Small intestine (tissue), 7 donors: ENCODE measurements around the gene PTPRCAP. TPM values are rescaled to one million over a fixed set of nuclear protein-coding genes. Genes with fewer than 3 reads are reported as not detected.

Source experiments
- DNase-seq, 2 donors: peaks; one replicate each; pipeline versions ENCODE4 v3.0.0 to v3.0.0-alpha.2; 2013
- FAIRE-seq: peaks from 2 replicates; lab custom pipeline; 2012; peaks lifted over from hg19 to GRCh38; lab: Jason Lieb, UNC
- H3K27ac ChIP-seq, 3 donors: one replicate each; pipeline ENCODE4 v1.5.1; 2013; ENCODE audit warnings: low read length in 2 of 3, mild to moderate bottlenecking in 2 of 3, control low read depth in 1 of 3, inconsistent platforms in 1 of 3, low read depth in 1 of 3, moderate library complexity in 1 of 3
- H3K27me3 ChIP-seq, 3 donors: one replicate each; pipeline ENCODE4 v1.6.1; 2013; ENCODE audit warnings: low read length in 3 of 3, inconsistent platforms in 1 of 3; ENCODE audit not compliant: control insufficient read depth in 3 of 3, insufficient read depth in 3 of 3
- H3K36me3 ChIP-seq, 3 donors: one replicate each; pipeline ENCODE4 v1.6.1; 2013; ENCODE audit warnings: low read length in 3 of 3, inconsistent platforms in 1 of 3, low read depth in 1 of 3, mild to moderate bottlenecking in 1 of 3, moderate library complexity in 1 of 3; ENCODE audit not compliant: control insufficient read depth in 3 of 3, insufficient read depth in 2 of 3
- H3K4me1 ChIP-seq, 3 donors: one replicate each; pipeline ENCODE4 v1.6.1; 2013; ENCODE audit warnings: low read length in 2 of 3, inconsistent platforms in 1 of 3, low read depth in 1 of 3, mild to moderate bottlenecking in 1 of 3, moderate library complexity in 1 of 3; ENCODE audit not compliant: control insufficient read depth in 3 of 3, insufficient read depth in 2 of 3
- H3K4me3 ChIP-seq, 3 donors: one replicate each; pipeline ENCODE4 v1.5.1; 2013; ENCODE audit warnings: low read length in 3 of 3, control low read depth in 1 of 3, inconsistent platforms in 1 of 3, low read depth in 1 of 3, mild to moderate bottlenecking in 1 of 3, moderate library complexity in 1 of 3
- H3K9me3 ChIP-seq, 2 donors: one replicate each; pipeline ENCODE4 v1.6.1; 2013; ENCODE audit warnings: low read depth in 1 of 2, low read length in 1 of 2; ENCODE audit not compliant: control insufficient read depth in 2 of 2, insufficient read depth in 1 of 2
- WGBS, 3 donors: extraction: QIAGEN DNeasy Blood & Tissue Kit; methylation state at CpG; one replicate each; pipeline ENCODE4 v1.1.7; 2013; 5-methylcytosine and 5-hydroxymethylcytosine counted together
- polyA plus RNA-seq, 4 donors: library from polyadenylated mRNA; stranded (reverse) in 3 of 4; unstranded in 1 of 4; fragments of 200-250 nt in 3 of 4; fragments of 120-200 nt in 1 of 4; gene quantifications; one replicate each; pipeline versions ENCODE4 v1.2.1 to v1.2.3, GENCODE V29; 2013
- donor health status: healthy with polysubstance abuse.
- donor health status: control.
- donor health status: control.
- donor health status: Bipolar disorder and iron deficiency.
- donor health status: healthy.

PTPRCAP gene
- polyA plus RNA-seq, 4 donors, result 7.5 to 34.6 (median 15.9) TPM

DNA sequence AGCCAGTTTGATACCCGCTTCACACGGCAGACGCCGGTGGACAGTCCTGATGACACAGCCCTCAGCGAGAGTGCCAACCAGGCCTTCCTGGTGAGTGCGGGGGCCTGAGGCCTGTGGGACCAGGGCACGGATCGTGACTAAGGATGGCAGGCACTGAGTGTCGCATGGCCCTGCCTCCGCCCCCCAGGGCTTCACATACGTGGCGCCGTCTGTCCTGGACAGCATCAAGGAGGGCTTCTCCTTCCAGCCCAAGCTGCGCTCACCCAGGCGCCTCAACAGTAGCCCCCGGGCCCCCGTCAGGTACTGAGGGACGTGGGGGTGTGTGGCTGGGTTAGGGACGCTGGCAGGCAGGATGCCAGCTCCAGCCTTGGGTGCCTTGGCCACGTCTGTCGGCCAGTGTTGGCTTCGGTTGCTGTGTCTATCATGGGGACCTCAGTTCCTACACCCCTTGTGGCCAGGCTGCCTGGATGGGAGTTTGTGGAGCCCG, 3.0 kb downstream of the PTPRCAP start:
- Histone ChIP-seq H3K9me3 (no peaks in the 10 kb centered on the region), H3K4me3 (no peak overlapping the region), H3K27ac (peak overlapping the region in 2 of 3 donors; percentile 6 to 8), H3K4me1 (peaks cover under 1 to 5% (median under 1%) of the 10 kb centered on the region in 3 donors), H3K36me3 (peaks cover 11 to 97% (median 13%) of the 10 kb centered on the region in 3 donors), H3K27me3 (no peaks in the 10 kb centered on the region)
- WGBS, 3 donors, result 64 to 80% (median 78%) methylated on average over 23 of the region's 23 CpGs
- FAIRE-seq, result no peak
- DNase-seq, result no peak

DNA sequence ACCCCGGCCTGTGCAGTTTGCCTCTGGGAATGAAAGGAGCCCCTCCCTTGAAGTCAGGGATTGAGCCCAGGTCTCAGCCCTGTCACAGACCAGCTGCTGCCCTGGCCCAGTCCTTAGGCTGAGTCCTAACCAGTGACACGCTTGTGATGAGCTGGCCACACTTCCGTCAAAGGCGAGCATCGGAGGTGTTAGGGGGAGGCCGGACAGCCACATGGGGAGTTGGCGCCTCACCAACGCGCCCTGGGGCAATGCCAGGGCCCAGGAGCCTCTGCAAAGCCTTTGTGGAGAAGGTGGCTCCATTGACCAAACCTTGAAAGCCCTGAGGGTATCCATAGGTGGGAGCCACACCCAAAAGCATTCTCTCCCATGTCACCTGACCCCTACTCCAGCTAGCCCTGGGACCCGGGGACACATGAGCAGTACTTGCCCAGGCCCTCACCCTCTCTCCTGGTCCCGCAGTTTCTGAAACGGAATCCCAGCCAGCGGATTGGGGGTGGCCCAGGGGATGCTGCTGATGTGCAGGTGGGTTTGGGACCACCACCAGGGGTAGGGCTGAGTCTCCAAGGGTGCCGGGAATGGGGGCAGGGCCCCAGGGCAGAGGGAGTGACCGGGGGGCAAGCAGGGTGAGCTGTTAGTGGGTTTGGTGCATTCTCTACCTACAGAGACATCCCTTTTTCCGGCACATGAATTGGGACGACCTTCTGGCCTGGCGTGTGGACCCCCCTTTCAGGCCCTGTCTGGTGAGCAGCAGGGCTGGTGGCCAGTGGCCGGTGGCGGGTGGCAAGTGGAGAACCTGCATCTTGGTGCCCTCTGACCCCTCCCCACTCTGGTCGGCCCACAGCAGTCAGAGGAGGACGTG, 3.7 kb downstream of the PTPRCAP start:
- Histone ChIP-seq H3K36me3 (peaks cover 11 to 95% (median 13%) of the 10 kb centered on the region in 3 donors), H3K27me3 (no peaks in the 10 kb centered on the region), H3K9me3 (no peaks in the 10 kb centered on the region), H3K4me3 (no peak overlapping the region), H3K27ac (no peak overlapping the region), H3K4me1 (peaks cover 4 to 11% (median 4%) of the 10 kb centered on the region in 3 donors)
- 79 to 86% (median 82%) methylated on average over 20 to 22 of the region's 22 CpGs for WGBS, 3 donors
- no peak for FAIRE-seq
- DNase-seq, result no peak

DNA sequence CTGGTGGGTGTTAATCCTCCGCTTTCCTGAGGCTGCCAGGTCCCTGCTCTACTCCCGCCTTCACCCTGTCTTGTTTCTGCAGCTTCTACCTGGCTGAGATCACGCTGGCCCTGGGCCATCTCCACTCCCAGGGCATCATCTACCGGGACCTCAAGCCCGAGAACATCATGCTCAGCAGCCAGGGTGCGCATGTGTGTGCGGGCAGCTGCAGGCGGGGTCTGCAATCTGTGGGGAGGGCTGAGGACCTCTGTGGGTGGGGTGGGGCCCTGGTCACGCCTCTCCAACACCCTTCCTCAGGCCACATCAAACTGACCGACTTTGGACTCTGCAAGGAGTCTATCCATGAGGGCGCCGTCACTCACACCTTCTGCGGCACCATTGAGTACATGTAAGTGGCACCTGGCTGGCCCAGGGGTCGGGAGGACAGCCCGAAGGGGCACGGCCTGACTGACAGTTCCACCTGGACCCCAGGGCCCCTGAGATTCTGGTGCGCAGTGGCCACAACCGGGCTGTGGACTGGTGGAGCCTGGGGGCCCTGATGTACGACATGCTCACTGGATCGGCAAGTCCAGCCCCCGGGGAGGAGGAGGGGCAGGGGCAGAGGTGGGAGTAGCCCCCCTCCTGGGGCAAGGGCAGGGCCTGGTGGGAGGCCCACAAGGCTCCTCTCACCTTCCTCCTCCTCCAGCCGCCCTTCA, 4.7 kb downstream of the PTPRCAP start:
- DNase-seq (no peak), FAIRE-seq (no peak)
- Histone ChIP-seq H3K27me3 (no peaks in the 10 kb centered on the region), H3K27ac (no peak overlapping the region), H3K4me3 (no peak overlapping the region), H3K36me3 (peaks cover 11 to 85% (median 13%) of the 10 kb centered on the region in 3 donors), H3K9me3 (no peaks in the 10 kb centered on the region), H3K4me1 (peaks cover 4 to 11% (median 4%) of the 10 kb centered on the region in 3 donors)
- 86 to 92% (median 92%) methylated on average over 21 to 22 of the region's 22 CpGs for WGBS, 3 donors

DNA sequence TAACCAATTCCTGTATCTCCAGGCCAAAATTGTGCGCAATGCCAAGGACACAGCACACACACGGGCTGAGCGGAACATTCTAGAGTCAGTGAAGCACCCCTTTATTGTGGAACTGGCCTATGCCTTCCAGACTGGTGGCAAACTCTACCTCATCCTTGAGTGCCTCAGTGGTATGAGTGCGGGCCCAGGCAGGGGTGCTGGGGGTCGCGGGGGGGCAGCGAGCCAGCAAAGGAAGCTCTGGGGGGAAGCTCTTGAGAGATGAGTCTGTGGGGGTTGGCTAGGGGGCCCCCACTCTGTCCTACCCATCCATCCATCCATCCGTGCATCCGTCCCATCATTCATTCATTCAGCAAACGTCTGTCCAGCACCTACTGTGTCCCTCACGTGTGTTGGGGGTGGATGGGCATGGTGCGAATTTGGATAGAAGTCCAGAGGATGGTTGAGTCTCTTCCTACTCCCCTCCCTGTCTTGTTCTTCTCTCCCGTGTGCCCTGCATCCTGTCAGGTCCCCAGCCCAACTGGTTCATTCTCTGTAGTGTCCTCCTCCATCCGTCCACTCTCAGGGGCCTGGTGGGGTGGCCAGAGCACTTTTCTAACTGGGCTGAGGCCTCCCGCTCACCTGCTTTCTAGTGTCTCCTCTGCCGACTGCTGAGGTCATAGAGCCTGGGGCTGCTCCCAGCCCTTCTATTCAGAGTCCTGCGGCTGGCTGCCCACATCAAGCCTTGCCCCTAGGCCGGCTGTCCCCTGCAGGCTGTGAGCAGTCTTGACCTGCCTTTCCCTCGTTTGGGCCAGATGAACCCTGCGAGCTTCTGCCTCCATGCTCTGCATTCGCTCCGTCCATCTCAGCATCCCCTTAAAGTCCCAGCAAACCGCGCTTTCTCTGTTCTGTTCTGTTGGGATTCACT, 5.9 kb downstream of the PTPRCAP start:
- FAIRE-seq (no peak), DNase-seq (no peak)
- H3K27me3 ChIP-seq, result no peaks in the 10 kb centered on the region
- H3K27ac ChIP-seq, result no peak overlapping the region
- no peak overlapping the region for H3K4me3 ChIP-seq
- peaks cover 4 to 16% (median 4%) of the 10 kb centered on the region in 3 donors for H3K4me1 ChIP-seq
- no peaks in the 10 kb centered on the region for H3K9me3 ChIP-seq
- H3K36me3 ChIP-seq, result peaks cover 8 to 76% (median 13%) of the 10 kb centered on the region in 3 donors
- 92 to 95% (median 92%) methylated on average over 24 of the region's 24 CpGs for WGBS, 3 donors

DNA sequence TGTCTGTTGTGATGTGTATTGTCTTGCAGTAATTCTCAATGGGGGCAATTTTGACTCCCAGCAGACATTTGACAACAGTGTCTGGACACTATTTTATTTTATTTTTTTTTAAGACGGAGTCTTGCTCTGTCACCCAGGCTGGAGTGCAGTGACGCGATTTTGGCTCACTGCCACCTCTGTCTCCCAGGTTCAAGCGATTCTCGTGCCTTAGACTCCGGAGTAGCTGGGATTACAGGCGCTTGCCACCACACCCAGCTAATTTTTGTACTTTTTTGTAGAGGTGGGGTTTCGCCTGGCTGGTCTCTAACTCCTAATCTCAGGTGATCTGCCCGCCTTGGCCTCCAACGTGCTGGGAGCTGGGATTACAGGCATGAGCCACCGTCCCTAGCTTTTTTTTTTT, 7.8 kb downstream of the PTPRCAP start:
- Histone ChIP-seq H3K4me1 (peaks cover 4 to 16% (median 4%) of the 10 kb centered on the region in 3 donors), H3K27ac (no peak overlapping the region), H3K9me3 (no peaks in the 10 kb centered on the region), H3K4me3 (peak overlapping the region in 2 of 3 donors; percentile 54 to 57), H3K27me3 (no peaks in the 10 kb centered on the region), H3K36me3 (peaks cover 3 to 58% (median 13%) of the 10 kb centered on the region in 3 donors)
- FAIRE-seq (no peak), DNase-seq (no peak)
- 61 to 83% (median 72%) methylated on average over 11 of the region's 11 CpGs for WGBS, 3 donors

DNA sequence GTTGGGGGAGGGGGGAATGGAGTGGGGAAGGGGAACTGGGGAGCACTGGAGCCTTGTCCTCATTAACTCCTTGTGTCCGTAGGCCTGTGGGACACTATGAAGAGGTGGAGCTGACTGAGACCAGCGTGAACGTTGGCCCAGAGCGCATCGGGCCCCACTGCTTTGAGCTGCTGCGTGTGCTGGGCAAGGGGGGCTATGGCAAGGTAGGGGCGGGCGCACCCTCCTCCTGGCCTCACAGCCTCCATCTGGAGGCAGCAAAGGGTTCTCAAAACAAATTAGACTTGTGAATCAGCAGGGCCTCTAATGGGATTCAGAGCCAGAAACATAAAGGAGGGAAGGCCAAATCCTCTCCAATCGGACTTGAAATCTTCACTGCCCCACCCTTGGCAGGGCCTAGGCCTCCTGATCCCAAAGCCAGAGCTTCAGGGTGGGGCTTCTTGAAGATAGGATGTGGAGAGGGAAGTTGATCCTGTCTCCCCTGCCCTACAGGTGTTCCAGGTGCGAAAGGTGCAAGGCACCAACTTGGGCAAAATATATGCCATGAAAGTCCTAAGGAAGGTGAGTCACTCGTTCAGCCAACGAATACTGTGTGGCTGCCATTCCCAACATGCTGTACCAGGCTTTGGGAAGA, 8.3 kb downstream of the PTPRCAP start:
- WGBS, 3 donors, result 16 to 40% (median 30%) methylated on average over 12 of the region's 12 CpGs
- peaks cover 4 to 16% (median 4%) of the 10 kb centered on the region in 3 donors for H3K4me1 ChIP-seq
- H3K9me3 ChIP-seq, result no peaks in the 10 kb centered on the region
- H3K36me3 ChIP-seq, result peaks cover 3 to 53% (median 13%) of the 10 kb centered on the region in 3 donors
- no peaks in the 10 kb centered on the region for H3K27me3 ChIP-seq
- H3K27ac ChIP-seq, result peak overlapping the region in 2 of 3 donors; percentile 70 to 89
- no peak for DNase-seq
- no peak for FAIRE-seq
- peak overlapping the region; percentile 54 to 65 (median 57) for H3K4me3 ChIP-seq

DNA sequence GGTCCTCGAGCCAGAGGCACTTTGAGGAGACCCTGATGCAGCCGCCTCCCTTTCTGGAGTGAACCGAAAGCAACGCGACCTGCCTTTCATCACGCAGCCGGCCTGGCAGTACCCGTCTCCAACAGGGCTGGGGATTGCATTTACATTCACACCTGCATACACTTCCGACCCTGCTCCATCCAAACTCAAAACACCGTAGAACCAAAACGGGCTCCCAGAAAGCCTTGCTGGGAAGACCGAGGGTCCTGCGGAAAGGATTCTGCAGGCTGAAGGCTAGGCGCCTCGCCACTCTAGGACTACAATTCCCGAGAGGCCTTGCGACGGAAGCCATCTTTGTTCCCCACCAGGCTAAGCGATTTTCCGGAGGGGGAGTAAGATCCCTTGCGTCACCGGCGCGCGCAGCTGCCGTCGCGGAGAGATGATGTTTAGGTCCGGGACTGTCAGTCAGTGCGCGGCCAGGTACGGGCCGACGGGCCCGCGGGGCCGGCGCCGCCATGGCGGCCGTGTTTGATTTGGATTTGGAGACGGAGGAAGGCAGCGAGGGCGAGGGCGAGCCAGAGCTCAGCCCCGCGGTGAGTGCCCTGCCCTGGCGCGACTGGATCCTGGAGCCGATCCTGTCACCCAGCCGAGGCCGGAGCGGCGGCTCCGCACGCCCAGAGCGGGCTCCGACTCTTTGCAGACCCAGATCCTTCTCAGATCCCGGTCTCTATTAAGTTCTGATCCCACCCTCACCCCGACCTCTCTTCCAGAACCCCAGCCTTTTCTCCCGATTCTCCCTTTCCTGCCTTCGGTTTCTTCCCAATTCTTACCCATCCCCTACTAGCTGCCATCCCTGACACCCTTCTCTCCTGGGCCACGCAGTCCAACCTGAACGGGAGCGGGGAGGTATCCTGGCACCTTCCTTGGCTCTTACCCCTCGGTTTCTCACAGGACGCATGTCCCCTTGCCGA, 9.2 kb downstream of the PTPRCAP start, which contains the start of gene RPS6KB2:
Gene RPS6KB2, plus strand, starts transcription at position 443 of the 950 bp plus-strand sequence. Its CDS starts 52 bp downstream, at position 495.
- peak within 1 kb of the TSS; percentile 54 to 65 (median 57) for H3K4me3 ChIP-seq
- DNase-seq (peak; percentile 98 to 99), FAIRE-seq (no peak)
- WGBS, 3 donors, result 0 to 1% (median 0%) methylated on average over 58 to 68 of the region's 68 CpGs
- H3K36me3 ChIP-seq, result peaks cover 3 to 45% (median 13%) of the 10 kb centered on the region in 3 donors
- peaks cover 4 to 16% (median 4%) of the 10 kb centered on the region in 3 donors for H3K4me1 ChIP-seq
- H3K9me3 ChIP-seq, result no peaks in the 10 kb centered on the region
- peak within 1 kb of the TSS; percentile 69 to 89 (median 80) for H3K27ac ChIP-seq
- H3K27me3 ChIP-seq, result no peaks in the 10 kb centered on the region
